Measurements from ENCODE around the gene ITGB8.

- no peak for TF ChIP-seq CTCF (conservative IDR thresholded peaks at IDR 0.05; ENCODE audit: low read depth, low read length)
- TF ChIP-seq POLR2A (IDR thresholded peaks at IDR 0.05; ENCODE audit: low read depth, low read length), result no peak
- TF ChIP-seq MAFK (IDR thresholded peaks at IDR 0.05; ENCODE audit: low read depth, low read length), result no peak
- TF ChIP-seq ELK1 (IDR thresholded peaks at IDR 0.05; ENCODE audit: borderline replicate concordance, low read depth, low read length), result no peak
- no peak for TF ChIP-seq SMC3 (IDR thresholded peaks at IDR 0.05; ENCODE audit: low read depth, low read length)
- TF ChIP-seq BHLHE40 (IDR thresholded peaks at IDR 0.05; ENCODE audit: low read depth, low read length), result no peak
Measured at GRCh38 chr7:20331910-20332813, 1.5 kb downstream of the ITGB8 start.

Data from IMR-90 (cell line).